ENCODE data around the gene CDKN2A.

- no peak for TF ChIP-seq CTCF (IDR thresholded peaks at IDR 0.05)
- no peak for TF ChIP-seq POLR2A (IDR thresholded peaks at IDR 0.05)
Measured at GRCh38 chr9:21935631-21936030, 58.6 kb downstream of the CDKN2A start.
